Measurements from ENCODE around the gene COX7A2. TPM values are rescaled to one million over a fixed set of nuclear protein-coding genes. Genes with fewer than 3 reads are reported as not detected.
A peak's percentile ranks its signal among the peaks of the same experiment; 100 is the strongest.

Gene COX7A2
- total and polyA plus RNA-seq, 8 donors: 76.5 to 214 (median 131) TPM

GRCh38 chr6:75266716-75267291 lies 23.2 kb upstream of the COX7A2 start:
- Histone ChIP-seq H3K36me3 (peaks cover 0 to 21% (median 10%) of the 10 kb centered on the region in 3 donors), H3K9me3 (no peaks in the 10 kb centered on the region)

GRCh38 chr6:75263401-75263750 lies 19.8 kb upstream of the COX7A2 start:
- Histone ChIP-seq H3K36me3 (peaks cover 0 to 43% (median 24%) of the 10 kb centered on the region in 3 donors), H3K27me3 (no peaks in the 10 kb centered on the region), H3K4me3 (no peak overlapping the region), H3K4me1 (peaks cover 0 to 16% (median 13%) of the 10 kb centered on the region in 3 donors), H3K27ac (no peak overlapping the region), H3K9me3 (no peaks in the 10 kb centered on the region)
- no peak for TF ChIP-seq CTCF (IDR thresholded peaks at IDR 0.05)
- FAIRE-seq (no peak), DNase-seq (no peak), ATAC-seq (no peak)
- intact Hi-C loops (cut with DNase I): loop anchor here in 1 of 3 donors (10.0 kb wide), 1 partner anchor 271 kb away; no protein-coding TSS in a partner anchor

More at GRCh38 chr6:75266716-75267291, 23.2 kb upstream of the COX7A2 start:
- intact Hi-C loops (cut with DNase I): loop anchor here in 1 of 3 donors (10.0 kb wide), 1 partner anchor 268 kb away; no protein-coding TSS in a partner anchor
- no peak overlapping the region for H3K27ac ChIP-seq
- ATAC-seq (peak; percentile 79 to 90 (median 88)), DNase-seq (no peak), FAIRE-seq (peak; percentile 98)
- 43 to 45% methylated on average over 2 of the region's 2 CpGs for WGBS, 2 donors
- peaks cover 5 to 28% (median 28%) of the 10 kb centered on the region in 3 donors for H3K4me1 ChIP-seq
- no peaks in the 10 kb centered on the region for H3K27me3 ChIP-seq
- no peak overlapping the region for H3K4me3 ChIP-seq
- TF ChIP-seq CTCF (IDR thresholded peaks at IDR 0.05): peak; percentile 52 to 79 (median 69)

- intact Hi-C loops (cut with DNase I): loop anchor here in 1 of 3 donors (10.0 kb wide), 1 partner anchor 272 kb away; no protein-coding TSS in a partner anchor
- ATAC-seq (no peak), DNase-seq (no peak), FAIRE-seq (no peak)
- peaks cover 0 to 11% (median 9%) of the 10 kb centered on the region in 3 donors for H3K4me1 ChIP-seq
- no peaks in the 10 kb centered on the region for H3K27me3 ChIP-seq
- peaks cover 0 to 49% (median 24%) of the 10 kb centered on the region in 3 donors for H3K36me3 ChIP-seq
- no peak overlapping the region for H3K4me3 ChIP-seq
- 65 to 70% methylated on average over 4 of the region's 4 CpGs for WGBS, 2 donors
- H3K27ac ChIP-seq: no peak overlapping the region
- H3K9me3 ChIP-seq: no peaks in the 10 kb centered on the region
- no peak for TF ChIP-seq CTCF (IDR thresholded peaks at IDR 0.05)
These were observed 19.3 kb upstream of the COX7A2 start for GRCh38 chr6:75262716-75263400.

- Histone ChIP-seq H3K9me3 (no peaks in the 10 kb centered on the region), H3K4me3 (no peak overlapping the region), H3K27me3 (no peaks in the 10 kb centered on the region), H3K4me1 (no peaks in the 10 kb centered on the region), H3K36me3 (peaks cover 0 to 51% (median 24%) of the 10 kb centered on the region in 3 donors), H3K27ac (no peak overlapping the region)
- TF ChIP-seq CTCF (IDR thresholded peaks at IDR 0.05): no peak
- DNase-seq (no peak), ATAC-seq (no peak), FAIRE-seq (no peak)
- WGBS, 2 donors: 89 to 93% methylated on average over 1 of the region's 1 CpG
- intact Hi-C loops (cut with DNase I): loop anchor here in 1 of 3 donors (10.0 kb wide), 1 partner anchor 274 kb away; no protein-coding TSS in a partner anchor
These were observed 17.7 kb upstream of the COX7A2 start for GRCh38 chr6:75261299-75261698.
